BJ (cell line): ENCODE measurements around the gene COL16A1. TPM values are rescaled to one million over a fixed set of nuclear protein-coding genes. Genes with fewer than 3 reads are reported as not detected.

ENCODE experiments used
- CTCF ChIA-PET: fragments of 350-600 bp; formaldehyde crosslinking; extraction: SDS; loops from one replicate; lab custom pipeline; 2021; ENCODE audit warnings: antibody characterized with exemption, inconsistent platforms; lab: Yijun Ruan, JAX
- POLR2A ChIA-PET: fragments of 300-600 bp; sonication (Branson Sonifier 250); formaldehyde crosslinking; extraction: SDS; loops from one replicate; lab custom pipeline; 2021; ENCODE audit warnings: antibody characterized with exemption; lab: Charles Lee
- DNase-seq: peaks from one replicate; pipeline ENCODE4 v3.0.0-alpha.2; 2011; ENCODE audit warnings: low read depth
- H3K27me3 ChIP-seq: 2 replicates; pipeline ENCODE4 v1.6.0; 2011; ENCODE audit warnings: low read length; ENCODE audit not compliant: control insufficient read depth, insufficient read depth
- H3K36me3 ChIP-seq: 2 replicates; pipeline ENCODE4 v1.5.1; 2011; ENCODE audit warnings: low read length; ENCODE audit not compliant: control insufficient read depth, insufficient read depth
- H3K4me3 ChIP-seq: 2 replicates; pipeline ENCODE4 v1.5.1; 2011; ENCODE audit warnings: low read depth, mild to moderate bottlenecking, control low read depth, low read length
- polyA plus RNA-seq: library from polyadenylated mRNA; depleted of rRNA; stranded (reverse); fragments of >200 nt; gene quantifications from 2 replicates; pipeline ENCODE4 v1.2.3, GENCODE V29; 2011
- TF ChIP-seq, protein P1 (sequence below): IDR thresholded peaks from 2 replicates; pipeline ENCODE4 v1.5.1; 2011; ENCODE audit warnings: low read depth, mild to moderate bottlenecking, control low read depth, inconsistent platforms, low read length, moderate library complexity; ENCODE audit not compliant: insufficient read depth

The COL16A1 gene
- polyA plus RNA-seq, 1 experiment, result 123 TPM

DNA sequence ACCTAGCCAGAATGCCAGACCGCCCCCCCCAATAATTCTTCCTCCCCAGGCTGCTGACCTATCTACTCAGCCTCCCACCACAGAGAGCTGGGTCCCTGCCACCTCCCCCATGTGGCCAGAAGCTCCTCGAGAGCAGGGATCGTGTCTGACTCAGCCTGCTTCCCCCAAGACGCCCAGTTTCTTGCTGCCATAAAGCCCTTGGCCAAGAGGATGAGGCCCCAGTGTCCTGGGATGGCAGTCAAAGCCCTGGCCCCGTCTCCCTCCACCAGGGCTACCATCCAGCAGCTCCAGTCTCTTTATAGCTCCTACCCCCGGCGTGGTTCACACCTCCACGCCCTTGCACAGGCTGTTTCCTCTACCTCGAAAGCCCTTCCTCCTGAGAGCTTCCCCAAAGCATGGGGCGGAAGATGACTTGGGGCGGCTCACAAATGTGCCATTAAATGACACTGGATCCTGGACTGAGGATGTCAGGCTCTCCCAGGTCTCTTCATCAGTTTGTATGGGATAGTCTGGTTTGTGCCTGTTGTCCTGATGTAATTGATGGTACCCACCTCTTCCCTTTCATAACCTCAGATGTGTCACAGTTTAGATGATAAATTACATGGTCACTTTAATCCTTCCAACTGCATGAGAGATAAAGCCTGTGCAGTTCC lies 47.2 kb upstream of the COL16A1 start:
- no peaks in the 10 kb centered on the region for H3K27me3 ChIP-seq
- no peak overlapping the region for H3K4me3 ChIP-seq
- CTCF ChIA-PET, result interaction anchor here (0.6 to 1.0 kb wide), 6 partner anchors 35 to 407 kb away, joined by 3 to 4 read pairs (median 3); no protein-coding TSS in a partner anchor
- POLR2A ChIA-PET, result no interaction called here
- peak; percentile 24 for DNase-seq
- TF ChIP-seq, protein P1, sequence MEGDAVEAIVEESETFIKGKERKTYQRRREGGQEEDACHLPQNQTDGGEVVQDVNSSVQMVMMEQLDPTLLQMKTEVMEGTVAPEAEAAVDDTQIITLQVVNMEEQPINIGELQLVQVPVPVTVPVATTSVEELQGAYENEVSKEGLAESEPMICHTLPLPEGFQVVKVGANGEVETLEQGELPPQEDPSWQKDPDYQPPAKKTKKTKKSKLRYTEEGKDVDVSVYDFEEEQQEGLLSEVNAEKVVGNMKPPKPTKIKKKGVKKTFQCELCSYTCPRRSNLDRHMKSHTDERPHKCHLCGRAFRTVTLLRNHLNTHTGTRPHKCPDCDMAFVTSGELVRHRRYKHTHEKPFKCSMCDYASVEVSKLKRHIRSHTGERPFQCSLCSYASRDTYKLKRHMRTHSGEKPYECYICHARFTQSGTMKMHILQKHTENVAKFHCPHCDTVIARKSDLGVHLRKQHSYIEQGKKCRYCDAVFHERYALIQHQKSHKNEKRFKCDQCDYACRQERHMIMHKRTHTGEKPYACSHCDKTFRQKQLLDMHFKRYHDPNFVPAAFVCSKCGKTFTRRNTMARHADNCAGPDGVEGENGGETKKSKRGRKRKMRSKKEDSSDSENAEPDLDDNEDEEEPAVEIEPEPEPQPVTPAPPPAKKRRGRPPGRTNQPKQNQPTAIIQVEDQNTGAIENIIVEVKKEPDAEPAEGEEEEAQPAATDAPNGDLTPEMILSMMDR, result no peak
- no peaks in the 10 kb centered on the region; the same call in 1 of the 2 replicates for H3K36me3 ChIP-seq

DNA sequence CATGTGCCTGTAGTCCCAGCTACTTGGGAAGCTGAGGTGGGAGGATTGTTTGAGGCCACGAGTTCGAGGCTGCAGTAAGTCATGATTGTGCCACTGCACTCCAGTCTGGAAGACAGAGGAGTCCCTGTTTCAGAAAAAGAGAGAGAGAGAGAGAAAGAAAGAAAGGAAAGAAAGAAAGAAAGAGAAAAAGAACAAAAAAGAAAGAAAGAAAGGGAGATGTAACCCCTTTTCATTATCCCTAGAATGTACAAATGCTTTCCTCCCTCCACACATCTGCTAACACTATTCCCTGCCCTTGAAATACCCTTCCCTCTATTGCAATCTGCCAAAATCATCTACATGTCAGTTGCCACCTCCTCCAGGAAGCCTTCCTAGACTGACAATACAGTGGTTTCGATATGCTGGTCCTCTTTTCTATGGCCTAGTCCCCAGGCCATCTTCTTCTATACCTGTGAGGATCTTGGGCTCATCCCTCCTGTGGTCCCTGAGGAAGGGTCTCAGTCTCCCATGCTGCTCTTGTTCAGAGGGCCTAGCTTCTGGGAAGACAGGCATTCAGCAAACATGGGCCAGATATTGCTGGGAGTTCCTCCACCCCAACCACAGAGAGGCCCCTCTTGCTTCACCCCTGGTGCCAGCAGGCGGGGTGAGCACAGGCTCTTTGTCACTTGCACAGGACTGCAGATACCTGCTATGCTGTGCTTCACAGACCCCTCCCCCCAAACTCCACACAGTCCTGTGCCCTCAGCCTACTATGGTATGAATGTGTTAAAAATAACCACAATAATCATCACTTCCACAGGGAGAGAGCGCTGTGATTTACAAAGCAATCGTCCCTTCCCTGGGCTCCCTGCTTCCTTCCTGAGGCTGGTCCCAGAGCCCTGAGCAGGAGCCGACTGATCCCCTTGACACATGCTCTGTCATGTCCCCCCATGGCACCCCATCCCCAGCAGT lies 46.2 kb upstream of the COL16A1 start:
- CTCF ChIA-PET, result interaction anchor here (1.0 to 5.7 kb wide), 4 partner anchors 10 to 39 kb away, joined by 4 to 57 read pairs (median 12); no protein-coding TSS in a partner anchor
- peaks cover 2% of the 10 kb centered on the region for H3K36me3 ChIP-seq
- POLR2A ChIA-PET, result no interaction called here
- no peaks in the 10 kb centered on the region for H3K27me3 ChIP-seq
- H3K4me3 ChIP-seq, result no peak overlapping the region
- no peak for DNase-seq
- TF ChIP-seq, protein P1, result no peak

DNA sequence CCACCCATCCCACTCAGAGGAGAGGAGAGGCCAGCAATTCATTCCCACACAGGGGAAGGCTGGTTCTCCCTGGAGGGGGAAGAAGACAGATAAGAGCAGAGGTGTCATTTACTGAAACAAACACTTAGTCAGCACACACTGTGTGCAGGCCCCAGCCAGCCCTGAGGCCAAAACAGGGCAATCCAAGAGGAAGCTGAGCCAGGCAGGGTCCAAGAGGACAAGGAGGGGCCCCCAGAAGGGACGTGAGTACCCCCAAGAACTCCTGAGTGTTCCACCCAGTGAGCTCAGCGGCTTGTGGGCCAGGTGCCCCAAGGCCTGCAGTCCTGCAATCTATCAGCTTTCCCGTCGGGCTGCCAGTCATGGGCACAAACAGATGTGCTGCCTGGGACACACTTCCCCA lies 44.5 kb upstream of the COL16A1 start:
- TF ChIP-seq, protein P1, result no peak
- no peak overlapping the region for H3K4me3 ChIP-seq
- no peaks in the 10 kb centered on the region for H3K27me3 ChIP-seq
- ChIA-PET POLR2A (no interaction called here), CTCF (interaction anchor here (1.2 to 5.7 kb wide), 5 partner anchors 11 to 41 kb away, joined by 3 to 57 read pairs (median 6); partner anchors contain the start of gene ADGRB2)
- no peak for DNase-seq
- peaks cover 2% of the 10 kb centered on the region for H3K36me3 ChIP-seq

DNA sequence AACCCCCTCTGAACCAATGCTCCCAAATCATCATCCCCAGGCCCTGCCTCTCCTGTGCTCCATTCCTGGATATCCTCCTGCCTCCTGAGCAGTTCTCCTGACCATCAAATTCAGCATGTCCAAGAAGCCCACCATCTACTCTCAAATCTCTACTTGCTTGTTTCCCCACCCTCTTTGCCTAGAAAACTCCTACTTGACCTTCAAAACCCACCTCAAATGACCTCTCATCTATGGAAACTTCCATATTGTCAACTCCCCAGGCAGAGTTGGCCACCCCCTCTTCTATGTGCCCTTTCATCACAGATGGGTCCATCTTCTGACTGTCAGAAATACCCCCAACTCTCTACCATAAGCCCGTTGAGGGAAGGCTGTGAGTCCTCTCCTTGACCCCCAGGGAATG lies 43.5 kb upstream of the COL16A1 start:
- no peak for DNase-seq
- TF ChIP-seq, protein P1, result no peak
- H3K36me3 ChIP-seq, result peaks cover 2% of the 10 kb centered on the region
- no peak overlapping the region for H3K4me3 ChIP-seq
- no peaks in the 10 kb centered on the region for H3K27me3 ChIP-seq
- CTCF ChIA-PET, result interaction anchor here (1.7 to 5.7 kb wide), 5 partner anchors 7 to 217 kb away, joined by 8 to 57 read pairs (median 19); no protein-coding TSS in a partner anchor
- POLR2A ChIA-PET, result no interaction called here

DNA sequence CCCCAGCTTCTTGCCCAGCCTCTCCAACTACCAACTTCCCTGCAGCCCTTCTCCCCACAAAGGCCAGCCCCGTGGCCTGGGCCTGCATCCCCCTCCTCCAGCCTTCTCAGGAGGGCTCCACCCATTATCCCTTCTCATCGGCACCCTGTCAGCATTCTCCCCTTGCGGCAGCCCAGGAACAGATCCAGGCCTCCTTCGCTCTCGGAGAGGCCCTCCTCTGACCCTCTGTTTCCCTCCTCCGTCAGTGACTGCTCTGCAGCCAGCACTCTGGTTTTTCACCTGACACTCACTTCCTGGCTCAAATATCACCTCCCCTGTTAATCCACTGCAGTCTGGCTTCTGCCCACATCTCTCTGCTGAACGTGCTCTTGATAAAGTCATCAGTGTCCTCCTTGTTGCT lies 42.9 kb upstream of the COL16A1 start:
- TF ChIP-seq, protein P1, result no peak
- no peak for DNase-seq
- CTCF ChIA-PET, result interaction anchor here (0.9 to 5.7 kb wide), 13 partner anchors 8 to 217 kb away, joined by 3 to 57 read pairs (median 9); no protein-coding TSS in a partner anchor
- no peaks in the 10 kb centered on the region for H3K27me3 ChIP-seq
- peaks cover 2% of the 10 kb centered on the region for H3K36me3 ChIP-seq
- H3K4me3 ChIP-seq, result no peak overlapping the region
- POLR2A ChIA-PET, result no interaction called here
